Smooth muscle cell (in vitro differentiated cells): ENCODE measurements around the gene BCL7A. TPM values are rescaled to one million over a fixed set of nuclear protein-coding genes. Genes with fewer than 3 reads are reported as not detected.
"Not testable (repeated sequence)": the region's sequence is repeated elsewhere in the genome, so short reads cannot be mapped to it uniquely, and the experiment has no call there.

Source experiments
- DNase-seq: peaks from one replicate; lab custom pipeline; 2025; ENCODE audit not compliant: unreplicated experiment; lab: John Stamatoyannopoulos, UW
- H2AFZ ChIP-seq: fragments of 200-600 bp; sonication (generic); 2 replicates; pipeline ENCODE4 v1.6.0; 2016; ENCODE audit warnings: antibody characterized with exemption, low read depth, mild to moderate bottlenecking
- H3F3A ChIP-seq: fragments of 200-600 bp; sonication (generic); 2 replicates; pipeline ENCODE4 v1.6.0; 2017; ENCODE audit warnings: antibody characterized with exemption, low read depth
- H3K27ac ChIP-seq: fragments of 200-600 bp; sonication (generic); 2 replicates; pipeline ENCODE4 v1.5.1; 2016; ENCODE audit warnings: low read depth, mild to moderate bottlenecking
- H3K27me3 ChIP-seq: fragments of 200-600 bp; sonication (generic); 2 replicates; pipeline ENCODE4 v1.6.1; 2016; ENCODE audit warnings: low read depth, mild to moderate bottlenecking
- H3K36me3 ChIP-seq: fragments of 200-600 bp; sonication (generic); 2 replicates; pipeline ENCODE4 v1.5.1; 2016; ENCODE audit warnings: low read depth
- H3K4me1 ChIP-seq: fragments of 200-600 bp; sonication (generic); 2 replicates; pipeline ENCODE4 v1.5.1; 2016; ENCODE audit warnings: low read depth
- H3K4me2 ChIP-seq: fragments of 200-600 bp; sonication (generic); 2 replicates; pipeline ENCODE4 v1.6.0; 2016; ENCODE audit warnings: mild to moderate bottlenecking
- H3K4me3 ChIP-seq: fragments of 200-600 bp; sonication (generic); 2 replicates; pipeline ENCODE4 v1.5.1; 2016; ENCODE audit warnings: mild to moderate bottlenecking
- H3K79me2 ChIP-seq: fragments of 200-600 bp; sonication (generic); 2 replicates; pipeline ENCODE4 v1.6.0; 2016; ENCODE audit warnings: low read depth, mild to moderate bottlenecking
- H3K9ac ChIP-seq: fragments of 200-600 bp; sonication (generic); 2 replicates; pipeline ENCODE4 v1.6.0; 2016; ENCODE audit warnings: low read depth
- H3K9me3 ChIP-seq: fragments of 200-600 bp; sonication (generic); replicated peaks from 2 replicates; pipeline ENCODE4 v1.5.1; 2016; ENCODE audit warnings: low read depth
- H4K20me1 ChIP-seq: fragments of 200-600 bp; sonication (generic); 2 replicates; pipeline ENCODE4 v1.6.0; 2016; ENCODE audit warnings: low read depth
- WGBS: methylation state at CpG from one replicate; pipeline ENCODE4 v1.1.7; 2016; ENCODE audit warnings: low lambda C conversion rate; 5-methylcytosine and 5-hydroxymethylcytosine counted together
- polyA plus RNA-seq: library from polyadenylated mRNA; unstranded; fragments of >200 nt; fragmentation: Nextera tagmentation; extraction: Ambion mirVana; gene quantifications from 2 replicates; pipeline ENCODE4 v1.2.1, GENCODE V29; 2016
- total RNA-seq: library from RNA; depleted of rRNA; stranded (reverse); fragments of >200 nt; gene quantifications from 2 replicates; pipeline ENCODE4 v1.2.3, GENCODE V29; 2014
- TF ChIP-seq, protein P1 (sequence below): fragments of 200-600 bp; sonication (generic); IDR thresholded peaks from 2 replicates; pipeline ENCODE4 v1.5.1; 2017; ENCODE audit warnings: borderline replicate concordance, mild to moderate bottlenecking, antibody characterized with exemption; ENCODE audit not compliant: insufficient read depth, poor library complexity, severe bottlenecking

The BCL7A gene
- total and polyA plus RNA-seq, 2 experiments from 2014 or later = 2.7 to 3.0 TPM

DNA sequence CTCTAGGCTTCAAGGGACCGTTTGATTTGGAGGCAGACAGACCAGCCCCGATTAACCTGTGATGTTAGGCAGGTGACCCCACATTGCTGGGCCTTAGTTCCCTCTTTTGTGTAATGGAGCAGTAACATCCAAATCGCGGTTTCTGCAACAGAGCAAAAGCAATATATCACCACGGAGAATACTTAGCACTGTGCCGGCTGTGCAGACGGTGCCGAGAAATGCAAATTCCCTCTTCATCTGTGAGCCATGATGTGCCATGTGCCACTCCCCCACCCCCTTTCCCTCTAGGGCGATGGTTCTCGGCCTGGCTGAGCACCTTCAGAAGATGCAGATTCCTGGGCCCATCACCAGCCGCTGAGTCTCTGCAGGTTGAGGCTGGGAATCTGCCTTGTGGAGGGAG, 10.9 kb downstream of the BCL7A start:
- Histone ChIP-seq H4K20me1 (peaks cover 4% of the 10 kb centered on the region), H3K27me3 (no peaks in the 10 kb centered on the region), H3K4me2 (no peak overlapping the region), H3K36me3 (no peaks in the 10 kb centered on the region), H2AFZ (no peak overlapping the region), H3K27ac (no peak overlapping the region), H3K79me2 (no peaks in the 10 kb centered on the region), H3K9ac (no peak overlapping the region), H3K9me3 (no peaks in the 10 kb centered on the region), H3K4me3 (no peak overlapping the region), H3K4me1 (no peaks in the 10 kb centered on the region), H3F3A (no peaks in the 10 kb centered on the region)
- TF ChIP-seq, protein P1, sequence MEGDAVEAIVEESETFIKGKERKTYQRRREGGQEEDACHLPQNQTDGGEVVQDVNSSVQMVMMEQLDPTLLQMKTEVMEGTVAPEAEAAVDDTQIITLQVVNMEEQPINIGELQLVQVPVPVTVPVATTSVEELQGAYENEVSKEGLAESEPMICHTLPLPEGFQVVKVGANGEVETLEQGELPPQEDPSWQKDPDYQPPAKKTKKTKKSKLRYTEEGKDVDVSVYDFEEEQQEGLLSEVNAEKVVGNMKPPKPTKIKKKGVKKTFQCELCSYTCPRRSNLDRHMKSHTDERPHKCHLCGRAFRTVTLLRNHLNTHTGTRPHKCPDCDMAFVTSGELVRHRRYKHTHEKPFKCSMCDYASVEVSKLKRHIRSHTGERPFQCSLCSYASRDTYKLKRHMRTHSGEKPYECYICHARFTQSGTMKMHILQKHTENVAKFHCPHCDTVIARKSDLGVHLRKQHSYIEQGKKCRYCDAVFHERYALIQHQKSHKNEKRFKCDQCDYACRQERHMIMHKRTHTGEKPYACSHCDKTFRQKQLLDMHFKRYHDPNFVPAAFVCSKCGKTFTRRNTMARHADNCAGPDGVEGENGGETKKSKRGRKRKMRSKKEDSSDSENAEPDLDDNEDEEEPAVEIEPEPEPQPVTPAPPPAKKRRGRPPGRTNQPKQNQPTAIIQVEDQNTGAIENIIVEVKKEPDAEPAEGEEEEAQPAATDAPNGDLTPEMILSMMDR = no peak
- 95% methylated on average over 11 of the region's 11 CpGs for WGBS
- no peak for DNase-seq

DNA sequence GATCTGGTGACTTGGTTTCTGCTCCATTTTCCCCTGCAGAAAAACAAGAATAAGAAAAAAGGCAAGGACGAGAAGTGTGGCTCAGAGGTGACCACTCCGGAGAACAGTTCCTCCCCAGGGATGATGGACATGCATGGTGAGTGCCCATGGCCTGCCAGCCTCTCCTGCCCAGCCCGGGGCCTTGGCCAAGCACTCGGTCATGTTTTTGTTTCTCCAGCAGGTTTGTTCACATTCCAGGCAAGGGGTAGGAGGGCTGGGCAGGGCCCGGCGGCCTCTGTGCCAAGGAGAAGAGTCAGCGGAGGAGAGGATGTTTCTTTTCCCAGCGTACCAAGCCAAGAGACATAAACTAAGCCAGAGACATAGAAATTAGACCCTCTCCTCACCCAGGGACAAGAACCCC, 13.6 kb downstream of the BCL7A start:
- Histone ChIP-seq H2AFZ (no peak overlapping the region), H3K9me3 (no peaks in the 10 kb centered on the region), H3K4me3 (no peak overlapping the region), H3K27ac (no peak overlapping the region), H3K36me3 (no peaks in the 10 kb centered on the region), H3F3A (no peaks in the 10 kb centered on the region), H3K4me1 (no peaks in the 10 kb centered on the region), H4K20me1 (no peaks in the 10 kb centered on the region), H3K9ac (no peak overlapping the region), H3K79me2 (no peaks in the 10 kb centered on the region), H3K4me2 (no peak overlapping the region), H3K27me3 (no peaks in the 10 kb centered on the region)
- 96% methylated on average over 8 of the region's 8 CpGs for WGBS
- no peak for DNase-seq
- TF ChIP-seq, protein P1 = no peak

DNA sequence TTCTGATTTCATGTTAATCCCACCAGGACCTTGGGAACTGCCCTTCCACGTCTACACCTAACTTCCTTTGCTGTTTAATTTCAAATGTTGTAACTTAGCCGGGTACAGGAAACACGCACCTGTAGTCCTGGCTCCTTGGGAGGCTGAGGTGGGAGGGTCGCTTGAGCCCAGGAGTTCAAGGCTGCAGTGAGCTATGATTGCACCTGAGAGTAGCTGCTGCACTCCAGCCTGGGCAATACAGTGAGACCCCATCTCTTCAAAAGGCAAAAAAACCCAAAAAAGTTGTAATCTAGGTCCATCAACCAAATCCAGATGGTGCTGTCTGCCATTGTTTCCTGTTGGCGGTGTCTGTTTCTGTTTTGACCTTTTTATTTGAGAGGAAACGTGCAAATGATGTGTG, 14.5 kb downstream of the BCL7A start:
- H3K27me3 ChIP-seq = no peaks in the 10 kb centered on the region
- H3K9ac ChIP-seq = no peak overlapping the region
- H3K9me3 ChIP-seq = no peaks in the 10 kb centered on the region
- no peaks in the 10 kb centered on the region for H4K20me1 ChIP-seq
- no peaks in the 10 kb centered on the region for H3K4me1 ChIP-seq
- TF ChIP-seq, protein P1 = no peak
- H3K4me3 ChIP-seq = no peak overlapping the region
- no peaks in the 10 kb centered on the region for H3K36me3 ChIP-seq
- H3F3A ChIP-seq = no peaks in the 10 kb centered on the region
- no peak overlapping the region for H2AFZ ChIP-seq
- no peaks in the 10 kb centered on the region for H3K79me2 ChIP-seq
- no peak for DNase-seq
- no peak overlapping the region for H3K27ac ChIP-seq
- 96% methylated on average over 6 of the region's 6 CpGs for WGBS
- no peak overlapping the region for H3K4me2 ChIP-seq

DNA sequence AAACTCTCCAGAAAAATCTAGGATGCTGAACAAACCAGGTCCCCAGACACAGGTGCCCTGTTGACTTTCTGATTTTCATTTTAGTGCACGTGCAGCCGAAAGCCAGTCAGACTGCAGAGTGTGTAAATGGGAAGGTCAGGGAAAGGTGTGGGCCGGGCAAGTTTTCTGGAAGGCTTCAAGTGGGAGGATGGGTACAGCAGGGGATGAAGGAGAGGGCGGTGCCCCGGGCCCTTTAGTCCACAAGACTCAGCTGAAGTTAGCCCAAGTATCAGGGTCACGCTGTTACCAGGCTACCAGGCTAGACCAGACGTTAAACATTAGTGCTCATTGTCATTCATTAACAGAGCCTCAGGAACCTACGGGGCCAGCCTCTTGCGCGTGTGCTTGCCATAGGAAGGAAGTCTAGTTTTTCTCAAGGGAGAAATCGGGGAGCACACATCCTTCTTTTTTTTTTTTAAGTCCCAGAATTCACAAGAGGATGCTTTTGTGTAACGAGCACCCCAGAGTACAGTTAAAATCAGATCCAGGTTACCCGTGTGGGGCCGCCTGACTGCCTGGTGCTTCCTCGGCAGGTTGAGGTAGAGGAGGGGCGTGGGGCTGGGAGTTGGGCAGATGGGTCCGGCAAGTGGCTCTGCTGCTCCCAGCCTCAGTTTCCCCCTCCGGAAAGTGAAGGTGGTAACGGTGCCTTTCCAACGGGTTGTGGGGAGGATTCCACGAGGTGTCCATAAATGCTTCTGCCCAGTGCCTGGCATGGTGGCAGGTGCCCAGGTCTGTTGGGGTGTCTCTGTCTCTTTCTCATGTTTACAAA, 19.1 kb downstream of the BCL7A start:
- H3K4me3 ChIP-seq = no peak overlapping the region
- no peak overlapping the region for H2AFZ ChIP-seq
- H3K4me2 ChIP-seq = no peak overlapping the region
- H3K9ac ChIP-seq = no peak overlapping the region
- no peaks in the 10 kb centered on the region for H4K20me1 ChIP-seq
- H3K4me1 ChIP-seq = no peaks in the 10 kb centered on the region
- TF ChIP-seq, protein P1 = no peak
- no peaks in the 10 kb centered on the region for H3K36me3 ChIP-seq
- H3K79me2 ChIP-seq = no peaks in the 10 kb centered on the region
- H3F3A ChIP-seq = no peaks in the 10 kb centered on the region
- WGBS = 94% methylated on average over 21 of the region's 21 CpGs
- no peak overlapping the region for H3K27ac ChIP-seq
- no peak for DNase-seq
- H3K27me3 ChIP-seq = no peaks in the 10 kb centered on the region
- no peaks in the 10 kb centered on the region for H3K9me3 ChIP-seq

DNA sequence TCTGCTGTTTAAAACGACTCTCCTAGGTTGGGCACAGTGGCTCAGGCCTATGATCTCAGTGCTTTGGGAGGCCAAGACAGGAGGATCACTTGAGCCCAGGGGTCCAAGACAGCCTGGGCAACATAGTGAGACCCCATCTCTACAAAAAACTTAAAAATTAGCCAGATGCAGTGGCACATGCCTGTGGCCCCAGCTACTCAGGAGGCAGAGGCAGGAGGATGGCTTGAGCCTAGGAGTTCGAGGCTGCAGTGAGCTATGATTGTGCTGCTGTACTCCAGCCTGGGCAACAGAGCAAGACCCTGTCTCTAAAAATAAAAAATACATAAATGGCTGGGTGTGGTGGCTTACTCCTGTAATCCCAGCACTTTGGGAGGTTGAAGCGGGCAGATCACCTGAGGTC, 19.8 kb downstream of the BCL7A start:
- H3K27ac ChIP-seq, H3K4me2 ChIP-seq: not testable (repeated sequence)

More for the DNA sequence above, 19.8 kb downstream of the BCL7A start:
- not testable (repeated sequence) for H3K36me3 ChIP-seq, H3K79me2 ChIP-seq, H3K9ac ChIP-seq, H3K4me1 ChIP-seq, DNase-seq, H3K4me3 ChIP-seq, H4K20me1 ChIP-seq, H3K27me3 ChIP-seq, H3K9me3 ChIP-seq, H3F3A ChIP-seq, H2AFZ ChIP-seq
- 97% methylated on average over 3 of the region's 3 CpGs for WGBS
